Stimulated activated CD4-positive, alpha-beta T cell treated with anti-CD3 and anti-CD28 coated beads, TNF-alpha, amount 100 ng/mL, for 4 hours (primary cell): ENCODE measurements around the gene PEG3.

ENCODE experiments used
- DNase-seq, 3 experiments: peaks; one replicate each; pipeline ENCODE4 v3.0.0-alpha.2; 2020; ENCODE audit warnings: low read depth in 3 of 3

Gene PEG3

DNA sequence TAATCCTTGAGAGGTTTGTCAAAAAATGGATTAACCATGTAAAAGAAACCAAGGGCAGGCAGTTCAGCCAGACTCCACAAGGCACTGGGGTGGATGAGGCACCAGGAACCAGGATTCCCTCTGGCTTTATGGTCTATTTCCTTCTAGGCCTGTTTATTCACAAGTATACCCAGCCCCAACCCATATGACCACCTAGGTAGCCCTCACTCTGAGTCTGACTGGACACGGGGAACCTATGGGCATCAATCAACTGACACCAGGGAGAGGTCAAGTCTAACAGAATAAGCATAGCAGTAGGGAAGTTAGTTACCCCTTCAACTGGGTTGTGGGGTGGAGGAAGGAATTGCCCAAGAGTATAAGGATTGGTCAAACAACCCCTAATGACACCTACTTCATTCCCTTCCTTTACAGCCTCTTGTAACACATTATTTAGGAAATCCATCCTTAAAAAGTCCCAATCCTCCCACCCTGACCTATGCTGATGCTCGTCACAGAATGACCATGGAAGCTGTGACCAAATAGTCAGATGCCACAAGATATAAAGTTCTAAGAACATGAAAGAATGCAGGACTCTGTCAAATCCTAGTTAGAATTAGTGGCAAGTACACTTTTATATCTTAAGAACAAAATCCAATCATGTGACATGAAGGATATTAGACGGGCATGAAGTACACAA, 31.7 kb downstream of the PEG3 start:
- no peak for DNase-seq

DNA sequence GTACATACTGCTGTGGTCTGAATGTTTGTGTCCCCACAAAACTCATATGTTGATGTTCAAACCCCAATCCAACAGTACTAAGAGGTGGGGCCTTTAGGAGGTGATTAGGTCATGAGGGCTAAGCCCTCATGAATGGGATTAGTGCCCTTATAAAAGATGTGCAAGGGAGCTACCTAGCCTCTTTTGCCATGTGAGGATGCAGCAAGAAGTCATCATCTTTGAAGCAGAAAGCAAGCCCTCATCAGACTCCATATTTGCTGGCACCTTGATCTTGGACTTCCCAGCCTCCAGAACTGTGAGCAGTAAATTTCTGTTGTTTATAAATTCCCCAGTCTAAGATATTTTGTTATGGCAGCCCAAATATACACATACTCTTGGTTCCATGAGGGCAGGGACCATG, 33.9 kb downstream of the PEG3 start:
- no peak for DNase-seq
